Fibroblast of lung (primary cell): Measurements from ENCODE around the gene SHANK1. TPM values are rescaled to one million over a fixed set of nuclear protein-coding genes. Genes with fewer than 3 reads are reported as not detected.

ENCODE experiments used
- DNase-seq, 2 donors: peaks; one replicate each; pipeline versions ENCODE4 v3.0.0 to v3.0.0-alpha.2; 2010; ENCODE audit warnings: low read depth in 2 of 2
- H2AFZ ChIP-seq: 2 replicates; pipeline ENCODE4 v1.5.1; 2012; ENCODE audit warnings: low read length, control low read depth, inconsistent platforms
- H3K27ac ChIP-seq: 2 replicates; pipeline ENCODE4 v1.5.1; 2011; ENCODE audit warnings: low read length, control low read depth; ENCODE audit not compliant: insufficient read depth
- H3K27me3 ChIP-seq: 2 replicates; pipeline ENCODE4 v1.5.1; 2011; ENCODE audit warnings: mild to moderate bottlenecking, low read length; ENCODE audit not compliant: control insufficient read depth, insufficient read depth
- H3K36me3 ChIP-seq: 2 replicates; pipeline ENCODE4 v1.5.1; 2011; ENCODE audit warnings: low read length; ENCODE audit not compliant: control insufficient read depth, insufficient read depth
- H3K4me1 ChIP-seq: 2 replicates; pipeline ENCODE4 v1.5.1; 2011; ENCODE audit warnings: low read length; ENCODE audit not compliant: control insufficient read depth, insufficient read depth; ENCODE audit errors: extremely low read depth
- H3K4me2 ChIP-seq: 2 replicates; pipeline ENCODE4 v1.5.1; 2011; ENCODE audit warnings: low read length, control low read depth; ENCODE audit not compliant: insufficient read depth; ENCODE audit errors: extremely low read depth
- H3K4me3 ChIP-seq, 4 experiments: fragments of 200-600 bp in 1 of 4; sonication (generic) in 1 of 4; replicated peaks in 1 of 4; 2 replicates each; pipeline ENCODE4 v1.5.1; 2011 to 2016; ENCODE audit warnings: low read length in 4 of 4, low read depth in 3 of 4, mild to moderate bottlenecking in 3 of 4, control low read depth in 2 of 4, inconsistent platforms in 1 of 4, mixed read lengths in 1 of 4; ENCODE audit not compliant: insufficient read depth in 1 of 4; ENCODE audit errors: control extremely low read depth in 1 of 4
- H3K79me2 ChIP-seq: 2 replicates; pipeline ENCODE4 v1.5.1; 2012; ENCODE audit warnings: mild to moderate bottlenecking, low read length, inconsistent platforms; ENCODE audit not compliant: control insufficient read depth, insufficient read depth
- H3K9ac ChIP-seq: 2 replicates; pipeline ENCODE4 v1.5.1; 2011; ENCODE audit warnings: mild to moderate bottlenecking, low read length, control low read depth; ENCODE audit not compliant: insufficient read depth
- H3K9me3 ChIP-seq: 2 replicates; pipeline ENCODE4 v1.5.1; 2012; ENCODE audit warnings: low read depth, low read length; ENCODE audit not compliant: control insufficient read depth, insufficient read depth
- H4K20me1 ChIP-seq: 2 replicates; pipeline ENCODE4 v1.5.1; 2011; ENCODE audit warnings: low read length; ENCODE audit not compliant: control insufficient read depth, insufficient read depth; ENCODE audit errors: extremely low read depth
- CTCF ChIP-seq, 2 donors: IDR thresholded peaks in 1 of 2; conservative IDR thresholded peaks in 1 of 2; 1 replicate in 1 of 2; 2 replicates in 1 of 2; pipeline ENCODE4 v1.5.1; 2011 to 2012; ENCODE audit warnings: low read length in 2 of 2, control low read depth in 1 of 2, inconsistent platforms in 1 of 2, low read depth in 1 of 2, mild to moderate bottlenecking in 1 of 2
- EZH2 ChIP-seq: IDR thresholded peaks from 2 replicates; pipeline ENCODE4 v1.5.1; 2012; ENCODE audit warnings: low read length, control low read depth, mild to moderate bottlenecking; ENCODE audit errors: missing control alignments
- polyA plus RNA-seq, 2 donors: library from polyadenylated mRNA; depleted of rRNA in 1 of 2; stranded (reverse) in 1 of 2; unstranded in 1 of 2; fragments of >200 nt; gene quantifications; 2 replicates each; pipeline ENCODE4 v1.2.1, GENCODE V29; 2011 to 2012; ENCODE audit warnings: missing spikeins in 1 of 2
- total RNA-seq: library from RNA; depleted of rRNA; stranded (reverse); fragments of >200 nt; gene quantifications from 2 replicates; pipeline ENCODE4 v1.2.1, GENCODE V29; 2014

Gene SHANK1
- total and polyA plus RNA-seq, 2 donors (not counting 1 experiment from before 2014, with no cell fraction given): 1.4 to 7.9 TPM

GRCh38 chr19:50719119-50719435 is 525 bp downstream of the SHANK1 start:
- H4K20me1 ChIP-seq: no peaks in the 10 kb centered on the region
- TF ChIP-seq EZH2 (no peak), CTCF (conservative IDR thresholded peaks at IDR 0.05 in 1 of 2, IDR thresholded peaks at IDR 0.05 in 1 of 2; ENCODE audit: low read depth in 1 of 2, low read length in 2 of 2) (no peak)
- H3K27ac ChIP-seq: no peak overlapping the region
- H3K9me3 ChIP-seq: no peaks in the 10 kb centered on the region
- no peak overlapping the region for H3K9ac ChIP-seq
- no peak for DNase-seq
- peaks cover 4% of the 10 kb centered on the region for H3K79me2 ChIP-seq
- H3K27me3 ChIP-seq: no peaks in the 10 kb centered on the region
- no peak overlapping the region for H2AFZ ChIP-seq
- H3K4me3 ChIP-seq: peak overlapping the region in 3 of 4 experiments; percentile 17 to 60 (median 32)
- no peaks in the 10 kb centered on the region for H3K36me3 ChIP-seq
- peaks cover 18% of the 10 kb centered on the region for H3K4me1 ChIP-seq
- H3K4me2 ChIP-seq: peak overlapping the region; percentile 48

- DNase-seq: no peak
- peak overlapping the region; percentile 48 for H3K4me2 ChIP-seq
Observed at GRCh38 chr19:50718255-50719118, 1.1 kb downstream of the SHANK1 start.

GRCh38 chr19:50717891-50718254 is 1.7 kb downstream of the SHANK1 start:
- Histone ChIP-seq H3K4me2 (no peak overlapping the region), H4K20me1 (no peaks in the 10 kb centered on the region), H3K9ac (no peak overlapping the region), H3K79me2 (no peaks in the 10 kb centered on the region), H3K4me1 (peaks cover 18% of the 10 kb centered on the region), H3K36me3 (no peaks in the 10 kb centered on the region), H3K4me3 (peak overlapping the region in 1 of 4 experiments; percentile 60), H3K27ac (no peak overlapping the region), H3K27me3 (no peaks in the 10 kb centered on the region), H3K9me3 (no peaks in the 10 kb centered on the region), H2AFZ (no peak overlapping the region)
- TF ChIP-seq CTCF (conservative IDR thresholded peaks at IDR 0.05 in 1 of 2, IDR thresholded peaks at IDR 0.05 in 1 of 2; ENCODE audit: low read depth in 1 of 2, low read length in 2 of 2): no peak
- TF ChIP-seq EZH2: no peak
- no peak for DNase-seq

More at GRCh38 chr19:50718255-50719118, 1.1 kb downstream of the SHANK1 start:
- no peaks in the 10 kb centered on the region for H3K9me3 ChIP-seq
- no peak overlapping the region for H3K27ac ChIP-seq
- no peaks in the 10 kb centered on the region for H3K27me3 ChIP-seq
- no peak overlapping the region for H2AFZ ChIP-seq
- no peak overlapping the region for H3K9ac ChIP-seq
- TF ChIP-seq EZH2 (no peak), CTCF (conservative IDR thresholded peaks at IDR 0.05 in 1 of 2, IDR thresholded peaks at IDR 0.05 in 1 of 2; ENCODE audit: low read depth in 1 of 2, low read length in 2 of 2) (no peak)
- H3K4me3 ChIP-seq: peak overlapping the region in 3 of 4 experiments; percentile 32 to 60 (median 32)
- H4K20me1 ChIP-seq: no peaks in the 10 kb centered on the region
- H3K79me2 ChIP-seq: peaks cover 1% of the 10 kb centered on the region
- no peaks in the 10 kb centered on the region for H3K36me3 ChIP-seq
- peaks cover 18% of the 10 kb centered on the region for H3K4me1 ChIP-seq
